Dedifferentiated amniotic fluid mesenchymal stem cell (primary cell): ENCODE measurements around the gene DNAJB2.
A peak's percentile ranks its signal among the peaks of the same experiment; 100 is the strongest.
"Not testable (repeated sequence)": the region's sequence is repeated elsewhere in the genome, so short reads cannot be mapped to it uniquely, and the experiment has no call there.

Source experiments
- DNase-seq: peaks from one replicate; pipeline ENCODE4 v3.0.0-alpha.2; 2016; ENCODE audit errors: extremely low spot score

DNAJB2 gene

DNA sequence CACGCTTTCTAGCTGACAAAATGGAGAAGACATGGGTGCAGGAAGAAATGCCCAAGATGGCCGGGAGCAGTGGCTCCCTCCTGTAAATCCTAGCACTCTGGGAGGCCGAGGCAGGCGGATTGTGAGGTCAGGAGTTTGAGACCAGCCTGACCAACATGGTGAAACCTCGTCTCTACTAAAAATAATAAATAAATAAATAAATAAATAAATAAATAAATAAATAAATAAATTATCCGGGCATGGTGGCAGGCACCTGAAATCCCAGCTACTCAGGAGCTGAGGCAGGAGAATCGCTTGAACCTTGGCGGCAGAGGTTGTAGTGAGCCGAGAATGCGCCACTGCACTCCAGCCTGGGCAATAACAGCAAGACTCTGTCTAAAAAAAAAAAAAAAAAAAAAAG is 20.2 kb upstream of the DNAJB2 start:
- DNase-seq = not testable (repeated sequence)

DNA sequence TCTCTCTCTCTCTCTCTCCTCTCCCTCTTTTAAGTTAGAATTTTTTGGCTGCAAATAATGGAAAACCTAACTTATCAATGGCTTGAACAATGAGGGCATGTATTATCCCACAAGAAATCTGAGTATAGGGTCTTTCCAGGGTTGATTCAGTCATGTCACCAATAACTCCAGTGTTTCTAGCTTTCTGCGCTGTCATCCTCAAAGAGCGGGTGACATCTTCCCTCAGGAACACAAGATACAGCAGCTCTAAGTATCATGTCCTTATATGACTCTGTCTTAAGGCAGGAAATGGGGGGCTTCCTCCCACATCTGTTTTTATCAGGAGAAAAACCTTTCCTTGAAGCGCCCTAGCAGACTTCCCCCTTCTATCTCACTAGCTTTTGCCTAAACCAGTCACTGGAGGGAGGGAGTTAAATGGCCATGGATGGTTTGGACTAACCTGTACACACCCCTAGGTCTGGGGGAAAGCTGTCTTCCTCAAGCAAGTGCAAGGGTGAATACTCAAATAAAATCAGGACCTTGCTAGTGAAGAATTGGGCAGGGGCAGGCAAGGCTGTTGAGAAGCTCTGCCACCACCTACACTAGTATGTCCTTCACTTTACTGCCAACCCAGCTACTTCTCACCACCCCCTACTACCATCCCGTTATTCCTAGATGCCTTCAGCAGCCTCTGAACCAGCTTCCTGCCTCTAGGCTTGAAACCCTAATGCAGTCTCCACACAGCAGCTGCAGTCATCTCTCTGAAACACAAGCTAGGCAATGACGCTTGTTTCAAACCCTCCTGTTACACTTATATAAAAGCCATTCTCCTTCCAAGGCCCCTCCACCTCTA is 17.9 kb upstream of the DNAJB2 start:
- no peak for DNase-seq

DNA sequence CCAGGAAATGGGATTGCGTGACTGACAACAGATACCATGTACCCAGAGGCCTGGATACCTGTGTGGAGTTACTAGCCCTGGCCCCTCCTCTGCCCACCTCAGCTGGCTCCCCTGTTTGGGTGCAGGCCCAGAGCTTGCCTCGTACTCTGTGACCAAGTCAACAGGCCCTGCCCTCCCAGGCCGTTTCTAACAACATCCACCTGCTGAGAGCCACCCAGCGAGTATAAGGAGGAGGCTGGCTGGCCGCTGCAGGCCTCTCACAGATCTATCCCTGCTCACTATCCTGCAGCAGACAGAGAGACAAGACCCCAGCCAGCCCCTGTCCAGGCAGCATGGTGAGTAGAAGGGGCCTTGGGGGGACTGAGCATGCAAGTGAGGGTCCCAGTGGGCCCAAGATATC is 12.9 kb upstream of the DNAJB2 start:
- no peak for DNase-seq

DNA sequence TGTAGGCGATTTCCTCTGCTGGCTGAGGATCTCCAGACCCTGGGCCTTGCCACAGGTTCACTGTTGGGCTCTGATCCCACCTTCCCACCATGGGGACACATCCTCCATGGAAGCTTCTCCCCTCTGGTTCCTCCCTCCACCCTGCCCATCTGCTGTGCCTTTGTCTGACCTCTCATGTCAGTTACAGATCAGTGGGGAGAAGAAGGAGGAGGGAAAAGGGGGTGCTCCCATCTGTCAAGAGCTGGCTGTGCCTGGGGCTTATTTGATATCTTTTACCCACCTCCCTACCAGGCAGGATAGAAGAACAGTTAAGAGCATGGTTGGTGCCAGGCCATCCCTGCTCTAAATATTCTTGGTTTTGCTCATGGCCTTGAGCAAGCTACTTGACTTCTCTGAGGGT is 12.3 kb upstream of the DNAJB2 start:
- DNase-seq = no peak

DNA sequence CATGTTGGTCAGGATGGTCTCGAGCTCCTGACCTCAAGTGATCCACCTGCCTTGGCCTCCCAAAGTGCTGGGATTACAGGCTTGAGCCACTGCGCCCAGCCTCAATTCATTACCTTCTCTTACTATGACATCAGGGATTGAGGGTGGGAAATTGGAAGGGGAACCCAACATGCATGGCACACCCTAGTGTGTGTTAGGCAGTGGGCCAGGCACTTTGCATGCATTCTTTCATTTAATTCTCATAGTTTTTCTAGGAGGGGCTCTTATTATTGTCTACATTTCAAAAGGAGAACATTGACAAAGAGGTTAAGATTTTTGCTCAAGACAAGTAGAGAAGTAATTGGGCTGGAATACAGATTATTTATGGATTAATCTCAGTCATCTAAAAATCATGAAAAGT is 10.9 kb upstream of the DNAJB2 start:
- no peak for DNase-seq

DNA sequence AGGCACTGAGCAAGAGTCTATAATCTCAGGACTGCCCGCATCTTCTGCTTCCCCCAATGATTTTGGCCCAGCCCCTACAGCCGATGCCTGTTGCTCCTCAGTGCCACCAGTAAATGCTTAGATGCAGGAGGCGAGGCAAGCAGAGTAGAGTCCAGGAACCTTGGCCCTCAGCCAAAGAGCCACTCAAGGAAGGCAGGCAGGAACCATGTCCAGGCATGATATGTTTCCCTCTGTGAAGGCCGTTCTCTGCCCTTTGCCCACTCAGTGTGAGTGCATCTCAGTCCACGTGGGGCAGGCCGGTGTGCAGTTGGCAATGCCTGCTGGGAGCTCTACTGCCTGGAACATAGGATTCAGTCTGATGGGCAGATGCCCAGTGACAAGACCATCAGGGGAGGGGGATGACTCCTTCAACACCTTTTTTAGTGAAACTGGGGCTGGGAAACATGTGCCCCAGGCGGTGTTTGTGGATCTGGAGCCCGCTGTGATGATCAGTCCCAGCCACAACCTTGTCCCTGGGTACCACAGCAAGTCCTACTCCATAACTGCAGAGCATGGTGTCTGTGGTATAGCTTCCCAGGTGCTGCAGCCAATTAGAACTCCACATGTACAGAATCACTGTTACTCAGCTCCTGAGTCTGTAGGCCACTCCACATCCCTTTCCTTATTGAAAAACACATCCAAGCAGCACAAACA is 9.7 kb upstream of the DNAJB2 start:
- DNase-seq = no peak

DNA sequence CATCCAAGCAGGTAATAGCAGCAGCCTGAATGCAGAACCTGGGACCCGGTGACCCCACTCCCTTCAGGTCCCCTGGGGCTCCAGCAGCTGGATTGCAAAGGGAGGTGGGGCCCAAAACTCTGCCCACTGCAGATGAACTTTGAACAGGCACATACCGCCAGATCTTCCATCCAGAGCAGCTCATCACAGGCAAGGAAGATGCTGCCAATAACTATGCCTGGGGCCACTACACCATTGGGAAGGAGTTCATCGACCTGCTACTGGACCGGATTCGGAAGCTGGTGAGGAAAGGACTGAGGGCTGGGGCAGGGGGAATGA is 9.2 kb upstream of the DNAJB2 start:
- no peak for DNase-seq

DNA sequence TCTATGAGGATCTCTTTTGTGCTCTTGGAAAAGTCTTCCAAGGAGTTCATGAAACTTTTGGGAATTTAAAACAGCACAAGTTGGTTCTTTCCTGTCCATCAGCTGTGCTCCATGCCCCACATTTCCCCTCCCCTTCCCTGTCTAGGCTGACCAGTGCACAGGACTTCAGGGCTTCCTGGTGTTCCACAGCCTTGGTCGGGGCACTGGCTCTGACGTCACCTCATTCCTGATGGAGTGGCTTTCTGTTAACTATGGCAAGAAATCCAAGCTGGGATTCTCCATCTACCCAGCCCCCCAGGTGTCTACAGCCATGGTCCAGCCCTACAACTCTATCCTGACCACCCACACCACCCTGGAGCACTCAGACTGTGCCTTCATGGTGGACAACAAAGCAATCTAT is 8.1 kb upstream of the DNAJB2 start:
- no peak for DNase-seq

DNA sequence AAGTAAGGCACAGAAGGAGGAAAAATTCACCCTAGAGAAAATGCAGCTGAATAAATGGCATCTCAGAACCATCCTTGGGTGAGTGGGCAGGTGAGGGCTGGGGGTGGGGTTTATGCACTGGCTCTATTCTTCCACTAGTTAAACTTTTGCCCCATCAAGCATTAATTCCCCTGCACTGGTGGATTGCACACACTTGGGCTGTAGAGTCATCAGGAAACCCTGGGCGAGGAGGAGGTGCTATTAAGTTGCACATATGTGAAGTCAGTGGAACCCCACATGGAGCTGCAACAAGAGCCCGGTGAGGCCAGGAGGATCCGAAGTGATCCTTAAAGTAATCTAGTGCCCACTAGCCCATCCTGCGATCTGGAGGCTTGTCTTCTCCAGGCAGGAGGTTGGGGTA is 6.8 kb upstream of the DNAJB2 start:
- no peak for DNase-seq

DNA sequence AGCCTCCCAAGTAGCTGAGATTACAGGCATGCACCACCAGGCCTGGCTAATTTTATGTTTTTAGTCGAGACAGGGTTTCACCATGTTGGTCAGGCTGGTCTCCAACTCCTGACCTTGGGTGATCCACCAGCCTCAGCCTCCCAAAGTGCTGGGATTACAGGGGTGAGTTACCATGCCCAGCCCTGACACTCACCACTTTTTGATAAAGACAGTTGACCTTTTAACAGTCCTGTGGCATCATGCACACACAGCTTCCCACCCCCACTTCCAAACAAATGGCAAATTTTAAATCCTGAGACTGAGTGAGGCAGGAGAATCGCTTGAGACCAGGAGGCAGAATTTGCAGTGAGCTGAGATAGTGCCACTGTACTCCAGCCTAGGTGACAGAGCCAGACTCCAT is 6.2 kb upstream of the DNAJB2 start:
- no peak for DNase-seq

DNA sequence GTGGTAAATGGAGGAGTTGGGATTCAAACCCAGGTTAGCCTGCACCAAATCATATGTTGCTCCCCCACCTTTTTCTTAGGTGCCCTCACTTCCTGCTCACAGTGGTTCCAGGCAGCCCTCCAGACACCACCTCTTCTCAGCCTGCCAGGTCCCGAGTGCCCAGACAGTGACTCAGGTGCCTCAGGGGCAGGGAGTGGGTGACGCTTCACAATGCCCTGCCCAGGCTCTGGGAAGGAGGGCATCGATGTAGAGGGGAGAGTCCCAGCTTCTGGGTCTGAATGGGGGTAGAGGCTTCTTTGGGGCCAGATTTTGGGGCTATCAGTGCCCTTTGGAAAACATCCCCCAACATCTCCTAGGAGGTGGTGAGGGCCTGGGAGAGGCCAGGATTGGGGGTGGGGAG is 5.2 kb upstream of the DNAJB2 start:
- DNase-seq = no peak

DNA sequence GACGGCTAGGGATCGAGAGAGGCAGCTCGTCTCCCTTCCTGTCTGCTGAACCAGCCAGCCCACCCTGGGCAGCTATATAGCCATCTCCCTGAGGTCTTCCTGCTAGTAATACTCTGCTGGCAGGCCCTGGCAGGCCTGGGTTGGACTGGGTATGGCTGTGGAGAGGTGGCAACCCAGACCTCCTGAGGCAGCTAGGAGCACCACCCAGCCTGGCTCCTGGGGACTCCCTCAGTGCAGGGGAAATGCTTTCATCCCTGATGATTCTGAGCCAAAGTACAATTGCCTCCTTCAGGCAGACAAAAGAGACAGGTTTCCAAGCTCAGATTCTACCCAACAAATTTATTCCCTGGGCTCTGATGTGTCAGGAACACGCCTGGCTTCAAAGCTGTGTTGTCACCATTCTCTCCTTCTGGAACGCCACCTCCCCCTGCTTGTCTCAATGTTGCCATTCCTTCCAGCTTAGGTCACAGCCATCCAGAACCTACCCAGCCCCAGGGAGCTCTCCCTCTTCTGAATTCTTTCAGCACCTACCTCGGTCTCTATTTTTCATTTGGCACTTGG is 4.7 kb upstream of the DNAJB2 start:
- DNase-seq = peak; percentile 89

DNA sequence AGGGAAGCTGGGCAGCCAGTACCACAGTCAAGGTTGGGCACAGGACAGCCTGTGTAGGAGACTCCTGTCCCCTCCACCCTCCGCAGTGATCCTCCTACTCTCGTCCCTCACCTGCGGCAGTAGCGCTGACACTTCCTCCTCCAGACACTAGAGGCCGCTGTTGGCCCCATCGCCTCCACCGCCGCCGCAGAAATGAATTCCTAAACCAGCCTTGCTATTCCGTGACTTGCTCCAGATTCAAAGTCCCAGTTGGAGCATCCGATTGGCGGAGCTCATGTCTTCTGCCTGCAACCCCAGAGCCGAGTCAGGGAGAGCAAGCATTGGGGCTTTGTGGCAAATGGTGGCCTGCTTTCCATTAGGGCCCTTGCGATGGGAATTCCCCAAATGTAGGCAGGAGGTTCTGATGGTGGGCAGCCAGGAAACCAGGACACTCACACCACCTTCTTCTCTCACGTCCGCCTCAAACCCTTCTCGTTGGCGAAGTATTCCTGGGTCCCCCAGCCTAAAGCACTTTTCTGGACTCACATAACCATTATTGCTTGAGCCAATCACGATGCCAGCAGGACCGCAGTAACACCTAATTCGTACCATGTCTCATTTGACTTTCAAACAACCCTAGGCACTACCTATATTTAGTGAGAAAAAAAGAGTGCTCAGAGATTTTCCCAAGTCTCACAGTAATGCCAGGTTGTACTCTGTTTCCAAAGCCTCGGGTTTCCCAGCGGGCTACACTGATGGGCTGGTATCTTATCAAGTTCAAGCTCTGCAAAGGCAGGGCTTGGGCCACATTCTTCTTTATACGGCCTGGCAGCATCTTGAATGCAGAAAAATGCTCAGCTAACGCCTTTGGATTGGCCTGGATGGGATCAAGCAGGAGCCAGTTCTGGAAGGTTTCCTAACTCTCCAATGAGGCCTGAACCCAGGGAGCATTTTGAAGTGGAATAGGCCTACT is 1.2 kb upstream of the DNAJB2 start:
- peak; percentile 74 for DNase-seq

DNA sequence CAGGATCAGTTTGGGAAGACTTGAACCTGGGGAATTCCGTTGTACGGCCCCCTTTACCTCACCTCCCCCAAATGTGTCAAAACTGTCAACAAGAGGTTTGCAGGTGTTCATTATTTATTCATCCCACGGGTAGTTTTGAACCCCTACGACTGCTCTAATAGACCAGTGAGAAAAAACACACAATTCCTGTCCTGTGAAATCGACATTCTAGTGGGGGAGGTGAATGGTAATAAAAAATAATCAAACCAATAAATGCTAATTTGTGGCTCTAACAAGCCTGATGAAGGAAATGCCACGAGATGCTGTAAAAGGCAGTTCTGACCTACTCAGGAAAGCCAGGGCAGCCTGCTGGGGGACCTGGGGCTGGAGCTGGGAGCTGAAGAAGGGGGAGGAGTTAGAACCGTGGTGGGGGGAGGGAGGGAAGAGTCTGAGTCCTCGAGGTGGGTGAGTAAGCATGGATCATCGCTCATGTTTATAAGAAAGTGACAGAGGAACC is 463 bp upstream of the DNAJB2 start:
- no peak for DNase-seq

DNA sequence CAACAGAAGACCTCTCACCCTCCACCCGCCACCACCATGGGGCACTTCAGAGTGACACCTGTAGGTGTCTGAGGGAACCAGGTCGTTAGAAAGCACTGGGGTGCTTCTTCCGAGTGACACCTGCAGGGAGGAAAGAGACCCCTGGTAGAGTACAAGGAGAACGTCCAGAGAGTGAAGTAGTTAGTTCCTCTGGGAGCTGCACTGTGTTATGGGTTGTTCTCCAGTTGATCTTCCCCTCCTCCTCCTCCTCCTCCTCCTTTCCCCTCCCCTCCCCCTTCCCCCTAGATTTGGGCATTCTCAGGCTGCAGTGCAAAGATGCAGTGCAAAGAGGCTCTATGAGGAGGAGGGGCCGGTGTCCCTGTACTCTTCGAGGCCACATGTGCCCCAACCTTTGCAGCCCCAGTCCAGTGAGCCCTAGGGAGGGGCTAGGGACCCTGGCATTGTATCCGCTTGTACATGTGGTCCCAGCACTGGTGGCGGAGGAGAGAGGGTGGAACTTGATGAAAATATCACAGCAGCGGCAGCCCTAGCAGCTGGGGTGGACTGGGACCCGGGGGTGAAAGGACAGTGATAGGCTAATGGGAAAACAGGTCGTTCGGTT is 850 bp downstream of the DNAJB2 start:
- DNase-seq = no peak

DNA sequence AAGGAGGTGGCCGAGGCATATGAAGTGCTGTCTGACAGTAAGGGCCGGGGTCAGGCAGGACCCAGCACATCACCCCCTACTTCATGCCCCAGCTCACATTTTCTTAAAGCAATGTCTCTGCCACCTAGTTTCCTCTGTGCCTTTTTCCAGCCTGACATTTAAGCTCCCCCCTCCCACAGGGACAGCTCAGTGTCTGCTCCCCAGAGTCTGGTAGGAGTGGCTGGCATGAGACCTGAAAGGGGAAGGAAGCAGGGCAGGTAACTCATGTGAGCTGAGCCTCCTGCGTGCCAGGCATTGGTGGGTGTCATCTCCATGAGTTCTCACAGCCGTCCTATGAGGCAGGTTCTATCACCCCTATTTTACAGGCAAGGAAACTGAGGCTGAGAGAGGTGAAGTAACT is 1.5 kb downstream of the DNAJB2 start:
- no peak for DNase-seq

DNA sequence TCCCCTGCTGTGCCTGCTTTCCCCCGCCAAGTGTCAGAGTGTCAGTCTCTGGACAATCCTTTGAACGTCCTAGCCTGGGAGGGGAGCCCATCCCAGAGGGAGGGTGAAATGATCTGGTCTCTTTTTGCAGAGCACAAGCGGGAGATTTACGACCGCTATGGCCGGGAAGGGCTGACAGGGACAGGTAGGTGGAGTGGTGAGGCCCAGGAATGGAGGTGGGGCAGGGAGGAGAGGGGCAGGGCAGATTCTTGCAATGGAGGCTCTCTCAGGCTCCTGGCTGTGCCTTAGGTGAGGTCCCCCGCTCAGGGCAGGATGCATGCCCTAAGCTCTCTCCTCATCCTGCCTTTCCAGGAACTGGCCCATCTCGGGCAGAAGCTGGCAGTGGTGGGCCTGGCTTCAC is 2.4 kb downstream of the DNAJB2 start:
- no peak for DNase-seq

DNA sequence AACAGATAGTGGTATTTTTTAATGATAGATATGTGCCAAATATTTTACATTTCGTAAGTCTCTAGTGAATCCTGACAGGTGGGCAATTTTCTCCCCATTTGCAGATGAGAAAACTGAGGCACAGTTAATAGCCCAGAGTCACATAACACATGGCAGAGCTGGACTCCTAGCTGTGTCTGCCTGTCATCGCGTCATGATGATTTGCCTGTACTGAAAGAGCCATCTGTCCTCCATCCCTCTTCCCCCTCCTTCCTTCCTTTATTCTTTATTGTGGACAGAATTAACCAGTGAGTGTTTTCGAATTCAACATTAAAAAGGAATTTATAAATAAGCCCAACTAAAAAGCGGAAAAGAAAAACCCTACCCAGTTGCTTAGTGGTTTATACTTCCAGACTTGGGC is 3.2 kb downstream of the DNAJB2 start:
- DNase-seq = no peak

DNA sequence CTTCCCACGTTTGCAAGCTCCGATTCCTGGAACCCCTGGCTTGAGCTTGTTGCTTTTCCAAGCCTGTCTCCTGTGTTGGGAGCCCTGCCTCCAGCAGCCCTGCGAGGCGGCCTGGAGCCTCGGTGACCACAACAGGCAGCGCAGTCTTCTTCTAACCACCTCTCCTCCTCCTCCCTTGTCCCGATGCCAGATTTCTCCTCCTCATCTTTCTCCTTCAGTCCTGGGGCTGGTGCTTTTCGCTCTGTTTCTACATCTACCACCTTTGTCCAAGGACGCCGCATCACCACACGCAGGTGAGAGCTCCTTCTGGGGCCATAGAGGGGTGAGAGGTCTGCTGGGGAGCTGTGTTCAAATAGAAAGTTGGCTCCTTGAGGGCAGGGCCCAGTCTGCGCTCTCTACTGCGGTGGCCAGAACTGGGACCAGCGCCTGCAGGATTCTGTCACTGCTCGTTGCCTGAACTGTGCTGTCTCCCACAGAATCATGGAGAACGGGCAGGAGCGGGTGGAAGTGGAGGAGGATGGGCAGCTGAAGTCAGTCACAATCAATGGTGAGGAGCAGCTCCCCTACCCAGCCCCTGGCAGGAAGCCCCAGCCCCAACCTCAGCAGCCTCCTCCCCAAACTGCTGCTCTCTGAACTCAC is 3.9 kb downstream of the DNAJB2 start:
- DNase-seq = no peak

DNA sequence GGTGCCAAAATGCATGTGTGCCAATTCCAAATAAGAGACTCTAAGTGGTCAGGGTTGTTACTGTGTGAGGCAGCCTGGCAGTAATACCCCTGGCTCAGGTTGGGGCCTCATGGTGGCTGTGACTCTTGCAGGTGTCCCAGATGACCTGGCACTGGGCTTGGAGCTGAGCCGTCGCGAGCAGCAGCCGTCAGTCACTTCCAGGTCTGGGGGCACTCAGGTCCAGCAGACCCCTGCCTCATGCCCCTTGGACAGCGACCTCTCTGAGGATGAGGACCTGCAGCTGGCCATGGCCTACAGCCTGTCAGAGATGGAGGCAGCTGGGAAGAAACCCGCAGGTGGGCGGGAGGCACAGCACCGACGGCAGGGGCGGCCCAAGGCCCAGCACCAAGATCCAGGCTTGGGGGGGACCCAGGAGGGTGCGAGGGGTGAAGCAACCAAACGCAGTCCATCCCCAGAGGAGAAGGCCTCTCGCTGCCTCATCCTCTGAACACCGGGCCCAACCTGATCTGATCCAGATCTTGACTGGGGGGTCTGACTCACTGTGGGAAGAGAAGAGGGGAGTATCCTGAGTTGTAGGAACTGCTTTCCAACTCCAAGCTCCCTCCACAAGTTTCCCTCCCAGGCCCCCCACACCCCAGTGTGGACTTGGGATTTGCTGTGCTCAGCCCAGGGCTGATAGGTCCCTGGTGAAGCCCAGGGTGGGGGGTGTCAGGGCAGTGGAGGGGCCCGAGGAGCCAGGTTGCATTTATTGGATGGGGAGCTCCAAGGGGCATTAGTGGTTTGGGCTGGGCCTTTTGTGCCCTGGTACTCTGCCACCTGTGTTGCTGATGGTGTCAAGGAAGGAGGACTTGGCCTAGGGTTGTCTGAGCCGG is 5.6 kb downstream of the DNAJB2 start:
- DNase-seq = no peak
